ENCODE data around the gene VPS36.

DNA sequence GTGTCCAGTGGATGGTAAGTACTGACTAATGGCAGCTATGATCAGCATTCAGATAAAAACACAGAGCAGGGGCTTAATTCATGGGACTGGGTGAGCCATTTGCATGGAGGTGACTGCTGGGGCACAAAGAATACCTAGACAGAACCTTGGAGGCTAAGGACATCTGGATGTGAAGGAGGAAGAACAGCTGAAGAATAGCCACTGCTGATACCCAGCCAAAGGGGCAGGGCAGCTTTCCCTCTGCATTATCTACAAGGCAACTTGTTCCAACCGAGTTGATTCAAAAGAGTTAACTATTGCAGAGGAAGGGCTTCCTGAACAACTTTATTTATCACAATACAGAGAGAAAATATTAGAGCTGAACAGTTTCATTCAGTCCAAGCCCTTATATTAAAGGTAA, 31.4 kb downstream of the VPS36 start:
- TF ChIP-seq YY1 (IDR thresholded peaks at IDR 0.05; ENCODE audit: low read depth) (no peak), TAF1 (IDR thresholded peaks at IDR 0.05; ENCODE audit: low read depth) (no peak), RAD21 (IDR thresholded peaks at IDR 0.05; ENCODE audit: low read depth) (no peak), NFIC (IDR thresholded peaks at IDR 0.05) (no peak), EP300 (IDR thresholded peaks at IDR 0.05; ENCODE audit: borderline replicate concordance) (no peak), TEAD4 (IDR thresholded peaks at IDR 0.05) (no peak), CEBPB (IDR thresholded peaks at IDR 0.05) (no peak), TCF12 (IDR thresholded peaks at IDR 0.05; ENCODE audit: low read depth) (no peak), EGR1 (IDR thresholded peaks at IDR 0.05) (no peak)
- TF ChIP-seq, protein P1, sequence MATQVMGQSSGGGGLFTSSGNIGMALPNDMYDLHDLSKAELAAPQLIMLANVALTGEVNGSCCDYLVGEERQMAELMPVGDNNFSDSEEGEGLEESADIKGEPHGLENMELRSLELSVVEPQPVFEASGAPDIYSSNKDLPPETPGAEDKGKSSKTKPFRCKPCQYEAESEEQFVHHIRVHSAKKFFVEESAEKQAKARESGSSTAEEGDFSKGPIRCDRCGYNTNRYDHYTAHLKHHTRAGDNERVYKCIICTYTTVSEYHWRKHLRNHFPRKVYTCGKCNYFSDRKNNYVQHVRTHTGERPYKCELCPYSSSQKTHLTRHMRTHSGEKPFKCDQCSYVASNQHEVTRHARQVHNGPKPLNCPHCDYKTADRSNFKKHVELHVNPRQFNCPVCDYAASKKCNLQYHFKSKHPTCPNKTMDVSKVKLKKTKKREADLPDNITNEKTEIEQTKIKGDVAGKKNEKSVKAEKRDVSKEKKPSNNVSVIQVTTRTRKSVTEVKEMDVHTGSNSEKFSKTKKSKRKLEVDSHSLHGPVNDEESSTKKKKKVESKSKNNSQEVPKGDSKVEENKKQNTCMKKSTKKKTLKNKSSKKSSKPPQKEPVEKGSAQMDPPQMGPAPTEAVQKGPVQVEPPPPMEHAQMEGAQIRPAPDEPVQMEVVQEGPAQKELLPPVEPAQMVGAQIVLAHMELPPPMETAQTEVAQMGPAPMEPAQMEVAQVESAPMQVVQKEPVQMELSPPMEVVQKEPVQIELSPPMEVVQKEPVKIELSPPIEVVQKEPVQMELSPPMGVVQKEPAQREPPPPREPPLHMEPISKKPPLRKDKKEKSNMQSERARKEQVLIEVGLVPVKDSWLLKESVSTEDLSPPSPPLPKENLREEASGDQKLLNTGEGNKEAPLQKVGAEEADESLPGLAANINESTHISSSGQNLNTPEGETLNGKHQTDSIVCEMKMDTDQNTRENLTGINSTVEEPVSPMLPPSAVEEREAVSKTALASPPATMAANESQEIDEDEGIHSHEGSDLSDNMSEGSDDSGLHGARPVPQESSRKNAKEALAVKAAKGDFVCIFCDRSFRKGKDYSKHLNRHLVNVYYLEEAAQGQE (IDR thresholded peaks at IDR 0.05; ENCODE audit: low read depth) = no peak
- TF ChIP-seq, protein P2, sequence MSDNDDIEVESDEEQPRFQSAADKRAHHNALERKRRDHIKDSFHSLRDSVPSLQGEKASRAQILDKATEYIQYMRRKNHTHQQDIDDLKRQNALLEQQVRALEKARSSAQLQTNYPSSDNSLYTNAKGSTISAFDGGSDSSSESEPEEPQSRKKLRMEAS (IDR thresholded peaks at IDR 0.05) = no peak

Measured in Ishikawa (cell line).